Hepatocyte (in vitro differentiated cells): ENCODE measurements around the gene RNASE13. TPM values are rescaled to one million over a fixed set of nuclear protein-coding genes. Genes with fewer than 3 reads are reported as not detected.
A peak's percentile ranks its signal among the peaks of the same experiment; 100 is the strongest.

Source experiments
- DNase-seq: peaks from one replicate; pipeline ENCODE4 v3.0.0-alpha.2; 2016; ENCODE audit warnings: low spot score
- H2AFZ ChIP-seq: fragments of 200-600 bp; sonication (generic); 2 replicates; pipeline ENCODE4 v1.6.0; 2016; ENCODE audit warnings: antibody characterized with exemption, mild to moderate bottlenecking
- H3K27ac ChIP-seq: fragments of 200-600 bp; sonication (generic); 2 replicates; pipeline ENCODE4 v1.5.1; 2016; ENCODE audit warnings: mild to moderate bottlenecking
- H3K27me3 ChIP-seq: fragments of 200-600 bp; sonication (generic); 2 replicates; pipeline ENCODE4 v1.6.1; 2016
- H3K36me3 ChIP-seq: fragments of 200-600 bp; sonication (generic); replicated peaks from 2 replicates; pipeline ENCODE4 v1.5.1; 2016; ENCODE audit warnings: low read depth; ENCODE audit not compliant: insufficient read depth
- H3K4me1 ChIP-seq: fragments of 200-600 bp; sonication (generic); 2 replicates; pipeline ENCODE4 v1.5.1; 2016; ENCODE audit warnings: mild to moderate bottlenecking, moderate library complexity; ENCODE audit not compliant: insufficient read depth
- H3K4me2 ChIP-seq: fragments of 200-600 bp; sonication (generic); 2 replicates; pipeline ENCODE4 v1.6.0; 2016
- H3K4me3 ChIP-seq: fragments of 200-600 bp; sonication (generic); 2 replicates; pipeline ENCODE4 v1.5.1; 2016; ENCODE audit warnings: mild to moderate bottlenecking
- H3K79me2 ChIP-seq: fragments of 200-600 bp; sonication (generic); 2 replicates; pipeline ENCODE4 v1.6.0; 2017; ENCODE audit warnings: mild to moderate bottlenecking
- H3K9me2 ChIP-seq: fragments of 200-600 bp; sonication (generic); replicated peaks from 2 replicates; pipeline ENCODE4 v1.6.0; 2017; ENCODE audit warnings: mild to moderate bottlenecking; ENCODE audit not compliant: insufficient read depth
- H3K9me3 ChIP-seq: fragments of 200-600 bp; sonication (generic); 2 replicates; pipeline ENCODE4 v1.5.1; 2016; ENCODE audit warnings: low read depth, mild to moderate bottlenecking
- H4K20me1 ChIP-seq: fragments of 200-600 bp; sonication (generic); 2 replicates; pipeline ENCODE4 v1.6.0; 2016; ENCODE audit warnings: mild to moderate bottlenecking; ENCODE audit not compliant: insufficient read depth, poor library complexity, severe bottlenecking
- CTCF ChIP-seq: fragments of 200-600 bp; sonication (generic); IDR thresholded peaks from 2 replicates; pipeline ENCODE4 v1.5.1; 2016; ENCODE audit warnings: antibody characterized with exemption, mild to moderate bottlenecking; ENCODE audit not compliant: poor library complexity
- EZH2 ChIP-seq: fragments of 200-600 bp; sonication (generic); IDR thresholded peaks from 2 replicates; pipeline ENCODE4 v1.6.1; 2016; ENCODE audit warnings: antibody characterized with exemption, mild to moderate bottlenecking, borderline replicate concordance
- EZH2phosphoT487 ChIP-seq: fragments of 200-600 bp; sonication (generic); IDR thresholded peaks from one replicate; pipeline ENCODE4 v1.6.1; 2018; ENCODE audit warnings: antibody characterized with exemption, mild to moderate bottlenecking, low read depth, moderate library complexity; ENCODE audit not compliant: unreplicated experiment, severe bottlenecking
- WGBS: methylation state at CpG from one replicate; pipeline ENCODE4 v1.1.6; 2016; ENCODE audit warnings: low lambda C conversion rate; ENCODE audit errors: missing lambda C conversion rate; 5-methylcytosine and 5-hydroxymethylcytosine counted together
- polyA plus RNA-seq: library from polyadenylated mRNA; unstranded; fragments of >200 nt; fragmentation: Nextera tagmentation; extraction: Ambion mirVana; gene quantifications from 2 replicates; pipeline ENCODE4 v1.2.1, GENCODE V29; 2016
- total RNA-seq: library from RNA; depleted of rRNA; stranded (reverse); fragments of >200 nt; gene quantifications from 2 replicates; pipeline ENCODE4 v1.2.3, GENCODE V29; 2014

Gene RNASE13
- total and polyA plus RNA-seq, 2 experiments from 2014 or later, result not detected

GRCh38 chr14:21016413-21017190 is 18.0 kb downstream of the RNASE13 start:
- Histone ChIP-seq H3K9me2 (no peaks in the 10 kb centered on the region), H4K20me1 (no peaks in the 10 kb centered on the region), H2AFZ (no peak overlapping the region), H3K4me1 (no peaks in the 10 kb centered on the region), H3K4me3 (no peak overlapping the region), H3K27me3 (no peaks in the 10 kb centered on the region), H3K27ac (no peak overlapping the region), H3K4me2 (no peak overlapping the region), H3K79me2 (no peaks in the 10 kb centered on the region), H3K36me3 (no peaks in the 10 kb centered on the region), H3K9me3 (no peaks in the 10 kb centered on the region)
- 93% methylated on average over 9 of the region's 9 CpGs for WGBS
- DNase-seq, result no peak
- TF ChIP-seq CTCF (no peak), EZH2 (no peak), EZH2phosphoT487 (no peak)

GRCh38 chr14:21015312-21015711 is 19.3 kb downstream of the RNASE13 start:
- Histone ChIP-seq H3K36me3 (no peaks in the 10 kb centered on the region), H3K9me3 (no peaks in the 10 kb centered on the region), H3K4me1 (peaks cover 1% of the 10 kb centered on the region), H2AFZ (no peak overlapping the region), H3K79me2 (no peaks in the 10 kb centered on the region), H3K27ac (no peak overlapping the region), H3K27me3 (no peaks in the 10 kb centered on the region), H3K4me2 (no peak overlapping the region), H4K20me1 (no peaks in the 10 kb centered on the region), H3K4me3 (no peak overlapping the region), H3K9me2 (no peaks in the 10 kb centered on the region)
- TF ChIP-seq EZH2 (no peak), CTCF (no peak), EZH2phosphoT487 (no peak)
- DNase-seq, result no peak
- WGBS, result 88% methylated on average over 6 of the region's 6 CpGs

- under 1% methylated on average over 4 of the region's 4 CpGs for WGBS
- no peaks in the 10 kb centered on the region for H3K36me3 ChIP-seq
These were observed 19.8 kb downstream of the RNASE13 start for GRCh38 chr14:21014761-21015190.

More at GRCh38 chr14:21014761-21015190, 19.8 kb downstream of the RNASE13 start:
- Histone ChIP-seq H3K9me2 (no peaks in the 10 kb centered on the region), H3K4me1 (peaks cover 7% of the 10 kb centered on the region), H2AFZ (no peak overlapping the region), H3K4me2 (no peak overlapping the region), H3K9me3 (no peaks in the 10 kb centered on the region), H3K27me3 (no peaks in the 10 kb centered on the region), H3K27ac (no peak overlapping the region), H3K79me2 (no peaks in the 10 kb centered on the region), H3K4me3 (no peak overlapping the region), H4K20me1 (no peaks in the 10 kb centered on the region)
- TF ChIP-seq EZH2phosphoT487 (no peak), EZH2 (no peak), CTCF (peak; percentile 84)
- peak; percentile 94 for DNase-seq
